Ovary (tissue), 9 donors: ENCODE data around the gene MEF2D. TPM values are rescaled to one million over a fixed set of nuclear protein-coding genes. Genes with fewer than 3 reads are reported as not detected.

ENCODE experiments used
- DNase-seq, 5 donors: peaks; one replicate each; pipeline ENCODE4 v3.0.0-alpha.2; 2019 to 2020
- H3K27ac ChIP-seq, 2 donors: fragments of 200-600 bp; one replicate each; pipeline versions ENCODE4 v1.5.1 to v1.8.0; 2019 to 2022
- H3K27me3 ChIP-seq: fragments of 200-600 bp; one replicate; pipeline ENCODE4 v1.8.0; 2022
- H3K36me3 ChIP-seq: fragments of 200-600 bp; sonication (generic); one replicate; pipeline ENCODE4 v1.5.1; 2019
- H3K4me1 ChIP-seq: one replicate; pipeline ENCODE4 v1.8.1; 2013; ENCODE audit warnings: mild to moderate bottlenecking, moderate library complexity; ENCODE audit not compliant: insufficient read depth
- H3K4me3 ChIP-seq: fragments of 200-600 bp; sonication (generic); one replicate; pipeline ENCODE4 v1.5.1; 2017
- H3K9me3 ChIP-seq, 2 donors: fragments of 200-600 bp in 1 of 2; sonication (generic) in 1 of 2; one replicate each; pipeline versions ENCODE4 v1.5.1 to v1.8.1; 2013 to 2019; ENCODE audit warnings: mild to moderate bottlenecking in 1 of 2, moderate library complexity in 1 of 2
- CTCF ChIP-seq, 3 donors: fragments of 450-650 bp in 2 of 3; fragments of 200-600 bp in 1 of 3; IDR thresholded peaks; one replicate each; pipeline versions ENCODE4 v1.5.1 to v1.8.0; 2016 to 2022; ENCODE audit warnings: antibody characterized with exemption in 3 of 3, mild to moderate bottlenecking in 1 of 3
- EP300 ChIP-seq: sonication (generic); formaldehyde crosslinking; IDR thresholded peaks from one replicate; pipeline ENCODE4 v1.6.1; 2017; ENCODE audit warnings: antibody characterized with exemption
- POLR2A ChIP-seq: fragments of 450-650 bp; IDR thresholded peaks from one replicate; pipeline ENCODE4 v1.6.1; 2017; ENCODE audit warnings: antibody characterized with exemption, mild to moderate bottlenecking, moderate library complexity
- WGBS, 3 donors: extraction: QIAGEN DNeasy Blood & Tissue Kit in 1 of 3; methylation state at CpG; one replicate each; pipeline versions ENCODE4 v1.1.5 to v1.1.7; 2013 to 2017; 5-methylcytosine and 5-hydroxymethylcytosine counted together
- intact Hi-C, 4 donors: fragments of 100-400 bp; cut with DNase I; formaldehyde crosslinking; loops; one replicate each; pipeline versions ENCODE4 v1.11.0 to v1.15.1; 2022 to 2023
- polyA plus RNA-seq, 2 donors: library from polyadenylated mRNA; stranded (reverse); fragments of 200-250 nt in 1 of 2; fragments of 350-450 nt in 1 of 2; fragmentation: Illumina TruSeq in 1 of 2; extraction: RNeasy Lipid Tissue Mini Kit (QIAGEN cat#74804) in 1 of 2; gene quantifications; one replicate each; pipeline ENCODE4 v1.2.3, GENCODE V29; 2013 to 2014
- total RNA-seq, 7 donors: library from RNA; depleted of rRNA in 2 of 7; stranded (reverse); fragments of >200 nt in 2 of 7; fragmentation: NEBNext Ultra II Directional in 3 of 7; extraction: Animal tissue kit (Norgen Biotek cat#: 25700) in 3 of 7; gene quantifications; one replicate each; pipeline versions ENCODE4 v1.1.0 to v1.2.4, GENCODE V29; 2016 to 2023
- donor health status: DM: no; HTN: no; CAD: no; lungs with moderate emphysema.
- donor health status: DM: no; HTN: no; CAD: no.
- donor health status: Bipolar disorder and iron deficiency.
- donor health status: DM: yes; HTN: yes; CAD: no.
- donor health status: DM: no; HTN: no; CAD: no.
- donor health status: DM: yes; HTN: yes; CAD: no.

The MEF2D gene
- total and polyA plus RNA-seq, 9 donors: 30.0 to 96.6 (median 57.6) TPM

DNA sequence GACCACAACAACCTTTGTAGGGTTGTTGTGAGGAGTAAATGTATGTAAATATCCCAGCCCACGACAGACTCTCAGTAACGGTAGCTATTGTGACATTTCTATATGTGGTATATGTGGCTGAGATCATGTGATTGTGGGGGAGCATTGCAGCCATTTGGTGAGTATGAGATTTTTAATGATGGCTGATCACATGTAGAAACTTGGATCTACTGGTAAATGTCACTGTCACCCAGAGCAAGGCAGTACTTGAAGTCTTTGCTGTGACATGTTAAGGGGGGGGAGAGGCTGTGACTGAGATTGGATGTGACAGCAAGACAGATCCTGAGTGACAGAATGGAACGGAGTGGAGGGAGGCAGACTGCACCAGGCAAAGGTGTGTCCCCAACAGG lies 23.9 kb upstream of the MEF2D start:
- H3K36me3 ChIP-seq: no peaks in the 10 kb centered on the region
- no peak overlapping the region for H3K27ac ChIP-seq
- 85 to 88% (median 86%) methylated on average over 3 of the region's 3 CpGs for WGBS, 3 donors
- DNase-seq: no peak
- no peaks in the 10 kb centered on the region for H3K27me3 ChIP-seq
- no peaks in the 10 kb centered on the region for H3K9me3 ChIP-seq
- TF ChIP-seq EP300 (no peak), POLR2A (no peak), CTCF (IDR thresholded peaks at IDR 0.05) (no peak)
- peaks cover 1% of the 10 kb centered on the region for H3K4me1 ChIP-seq
- no peak overlapping the region for H3K4me3 ChIP-seq
- intact Hi-C loops: no loop called here

- intact Hi-C loops: no loop called here
- Histone ChIP-seq H3K9me3 (no peaks in the 10 kb centered on the region), H3K27ac (no peak overlapping the region), H3K27me3 (no peaks in the 10 kb centered on the region), H3K36me3 (no peaks in the 10 kb centered on the region), H3K4me3 (no peak overlapping the region), H3K4me1 (peaks cover 1% of the 10 kb centered on the region)
- 87 to 90% (median 88%) methylated on average over 2 of the region's 2 CpGs for WGBS, 3 donors
- TF ChIP-seq POLR2A (no peak), EP300 (no peak), CTCF (IDR thresholded peaks at IDR 0.05) (no peak)
- DNase-seq: no peak
These were observed 23.4 kb upstream of the MEF2D start for GRCh38 chr1:156523801-156524480.

DNA sequence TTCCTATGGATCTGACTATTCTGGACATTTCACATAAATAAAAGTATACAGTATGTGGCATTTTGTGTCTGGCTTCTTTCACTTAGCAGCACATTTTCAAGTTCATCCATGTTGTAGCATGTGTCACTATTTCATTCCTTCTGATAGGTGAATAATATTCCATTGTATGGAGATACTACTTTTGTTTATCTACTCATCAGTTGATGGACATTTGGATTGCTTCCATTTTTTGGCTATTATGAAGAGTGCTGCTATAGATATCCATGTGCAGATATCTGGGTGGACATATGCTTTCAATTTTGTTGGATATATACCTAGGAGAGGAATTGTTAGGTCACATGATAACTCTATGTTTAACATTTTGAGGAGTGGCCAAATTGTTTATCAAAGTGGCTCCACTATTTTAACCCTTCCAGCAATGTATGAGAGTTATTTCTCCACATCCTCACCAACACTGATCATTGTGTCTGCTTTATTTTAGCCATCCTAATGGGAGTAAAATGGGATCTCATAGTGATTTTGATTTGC lies 21.9 kb upstream of the MEF2D start:
- Histone ChIP-seq H3K4me1 (peaks cover 1% of the 10 kb centered on the region), H3K27ac (no peak overlapping the region), H3K36me3 (no peaks in the 10 kb centered on the region), H3K27me3 (no peaks in the 10 kb centered on the region), H3K9me3 (no peaks in the 10 kb centered on the region), H3K4me3 (no peak overlapping the region)
- intact Hi-C loops: no loop called here
- TF ChIP-seq EP300 (no peak), CTCF (IDR thresholded peaks at IDR 0.05) (no peak), POLR2A (no peak)
- DNase-seq: no peak

- H3K9me3 ChIP-seq: no peaks in the 10 kb centered on the region
- DNase-seq: no peak
- no peak overlapping the region for H3K4me3 ChIP-seq
- TF ChIP-seq POLR2A (no peak), EP300 (no peak), CTCF (IDR thresholded peaks at IDR 0.05) (no peak)
- peaks cover 4% of the 10 kb centered on the region for H3K4me1 ChIP-seq
- 69 to 85% (median 71%) methylated on average over 4 of the region's 4 CpGs for WGBS, 3 donors
- no peaks in the 10 kb centered on the region for H3K27me3 ChIP-seq
- intact Hi-C loops: no loop called here
- H3K36me3 ChIP-seq: no peaks in the 10 kb centered on the region
- no peak overlapping the region for H3K27ac ChIP-seq
These were observed 17.2 kb upstream of the MEF2D start for GRCh38 chr1:156517748-156518147.
